ENCODE measurements around the gene PSG4. TPM values are rescaled to one million over a fixed set of nuclear protein-coding genes. Genes with fewer than 3 reads are reported as not detected.

PSG4 gene
- total and polyA plus RNA-seq, 2 of the 8 experiments (the other 6 are each of a cell fraction or from before 2014, with no cell fraction given): not detected

Other genes starting within 250 kb of the PSG4 start
- gene PSG11, start 179.2 kb downstream of the PSG4 start, total RNA-seq (2021; fragmentation: NEBNext Ultra II Directional; extraction: Animal tissue kit (Norgen Biotek cat#: 25700)): not detected in 2 replicates
- not detected in 2 replicates for gene PSG11, start 179.2 kb downstream of the PSG4 start, polyA plus RNA-seq (2011; rRNA removed)
- gene PSG2, start 122.9 kb downstream of the PSG4 start, total RNA-seq (2021; fragmentation: NEBNext Ultra II Directional; extraction: Animal tissue kit (Norgen Biotek cat#: 25700)): not detected in 2 replicates
- gene PSG2, start 122.9 kb downstream of the PSG4 start, polyA plus RNA-seq (2011; rRNA removed): not detected in 2 replicates
- not detected in 2 replicates for gene PSG5, start 19.1 kb downstream of the PSG4 start, total RNA-seq (2021; fragmentation: NEBNext Ultra II Directional; extraction: Animal tissue kit (Norgen Biotek cat#: 25700))
- gene PSG5, start 19.1 kb downstream of the PSG4 start, polyA plus RNA-seq (2011; rRNA removed): not detected in 2 replicates
- gene PSG9, start 63.9 kb upstream of the PSG4 start, total RNA-seq (2021; fragmentation: NEBNext Ultra II Directional; extraction: Animal tissue kit (Norgen Biotek cat#: 25700)): not detected in 2 replicates
- gene PSG9, start 63.9 kb upstream of the PSG4 start, polyA plus RNA-seq (2011; rRNA removed): not detected in 2 replicates
- gene CD177, start 148.0 kb upstream of the PSG4 start, total RNA-seq (2021; fragmentation: NEBNext Ultra II Directional; extraction: Animal tissue kit (Norgen Biotek cat#: 25700)): 3.4 and 4.2 TPM in 2 replicates
- 10.0 and 10.5 TPM in 2 replicates for gene CD177, start 148.0 kb upstream of the PSG4 start, polyA plus RNA-seq (2011; rRNA removed)
- not detected in 2 replicates for gene TEX101, start 209.3 kb upstream of the PSG4 start, total RNA-seq (2021; fragmentation: NEBNext Ultra II Directional; extraction: Animal tissue kit (Norgen Biotek cat#: 25700))
- gene TEX101, start 209.3 kb upstream of the PSG4 start, polyA plus RNA-seq (2011; rRNA removed): 0.06 and 0.12 TPM in 2 replicates